SK-N-SH (cell line): ENCODE measurements around the gene DDX1. TPM values are rescaled to one million over a fixed set of nuclear protein-coding genes. Genes with fewer than 3 reads are reported as not detected.
"Not testable (repeated sequence)": the region's sequence is repeated elsewhere in the genome, so short reads cannot be mapped to it uniquely, and the experiment has no call there.

Experiments used
- CTCF ChIA-PET: fragments of 300-600, 350-600 bp; formaldehyde crosslinking; extraction: SDS; loops from one replicate; lab custom pipeline; 2021; lab: Yijun Ruan, JAX
- POLR2A ChIA-PET: fragments of 350-600 bp; sonication (Branson Sonifier 250); formaldehyde crosslinking; extraction: SDS; loops from one replicate; lab custom pipeline; 2020; ENCODE audit warnings: antibody characterized with exemption, inconsistent platforms; lab: Yijun Ruan, JAX
- DNase-seq: peaks from one replicate; pipeline ENCODE4 v3.0.0; 2012
- H2AFZ ChIP-seq: fragments of 200-600 bp; sonication (generic); 2 replicates; pipeline ENCODE4 v1.8.1; 2016; ENCODE audit warnings: antibody characterized with exemption, mild to moderate bottlenecking, low read depth
- H3F3A ChIP-seq: fragments of 200-600 bp; sonication (generic); replicated peaks from 2 replicates; pipeline ENCODE3; 2016; ENCODE audit warnings: antibody characterized with exemption, mild to moderate bottlenecking; ENCODE audit not compliant: insufficient read depth
- H3K27ac ChIP-seq, 2 experiments: fragments of 200-500 bp in 1 of 2; fragments of 200-600 bp in 1 of 2; sonication (Bioruptor generic) in 1 of 2; sonication (generic), shearing (Covaris generic) in 1 of 2; 2 replicates each; pipeline versions ENCODE4 v1.5.1 to v1.6.1; 2014 to 2016; ENCODE audit warnings: low read depth in 2 of 2, inconsistent platforms in 1 of 2, low read length in 1 of 2, mild to moderate bottlenecking in 1 of 2, mixed read lengths in 1 of 2
- H3K27me3 ChIP-seq: fragments of 200-600 bp; sonication (generic), shearing (Covaris generic); 2 replicates; pipeline ENCODE4 v1.6.1; 2016; ENCODE audit warnings: mixed run types; ENCODE audit not compliant: insufficient read depth
- H3K36me3 ChIP-seq, 2 experiments: fragments of 200-500 bp in 1 of 2; fragments of 200-600 bp in 1 of 2; sonication (Bioruptor generic) in 1 of 2; sonication (generic) in 1 of 2; replicated peaks in 1 of 2; 2 replicates each; pipeline versions ENCODE3 to v1.5.1; 2014 to 2016; ENCODE audit warnings: low read length in 1 of 2, mild to moderate bottlenecking in 1 of 2; ENCODE audit not compliant: insufficient read depth in 2 of 2, control insufficient read depth in 1 of 2
- H3K4me1 ChIP-seq, 2 experiments: fragments of 200-500 bp in 1 of 2; fragments of 200-600 bp in 1 of 2; sonication (Bioruptor generic) in 1 of 2; sonication (generic), shearing (Covaris generic) in 1 of 2; 2 replicates each; pipeline versions ENCODE4 v1.5.1 to v1.6.1; 2014 to 2016; ENCODE audit warnings: low read depth in 1 of 2, low read length in 1 of 2, mixed run types in 1 of 2; ENCODE audit not compliant: insufficient read depth in 2 of 2, control insufficient read depth in 1 of 2
- H3K4me2 ChIP-seq: fragments of 200-600 bp; sonication (generic), shearing (Covaris generic); 2 replicates; pipeline ENCODE4 v1.6.1; 2017; ENCODE audit warnings: mixed run types
- H3K4me3 ChIP-seq, 2 experiments: fragments of 200-500 bp in 1 of 2; fragments of 200-600 bp in 1 of 2; sonication (Bioruptor generic) in 1 of 2; sonication (generic), shearing (Covaris generic) in 1 of 2; 2 replicates each; pipeline versions ENCODE4 v1.5.1 to v1.8.1; 2014 to 2016; ENCODE audit warnings: low read depth in 2 of 2, inconsistent platforms in 1 of 2, low read length in 1 of 2, mild to moderate bottlenecking in 1 of 2, mixed read lengths in 1 of 2, moderate library complexity in 1 of 2
- H3K79me2 ChIP-seq: fragments of 200-600 bp; sonication (generic); 2 replicates; pipeline ENCODE4 v1.8.1; 2017; ENCODE audit warnings: mild to moderate bottlenecking; ENCODE audit not compliant: insufficient read depth
- H3K9ac ChIP-seq: fragments of 200-600 bp; sonication (generic); 2 replicates; pipeline ENCODE4 v1.6.1; 2017; ENCODE audit warnings: mixed run types
- H3K9me2 ChIP-seq: fragments of 200-600 bp; sonication (generic); 2 replicates; pipeline ENCODE4 v1.6.1; 2017; ENCODE audit warnings: mixed run types
- H3K9me3 ChIP-seq: fragments of 200-600 bp; sonication (generic); 2 replicates; pipeline ENCODE4 v1.6.1; 2017; ENCODE audit warnings: mixed run types, mild to moderate bottlenecking, moderate library complexity
- H4K20me1 ChIP-seq: fragments of 200-600 bp; sonication (generic); 2 replicates; pipeline ENCODE4 v1.6.1; 2017; ENCODE audit warnings: mild to moderate bottlenecking, mixed run types; ENCODE audit not compliant: insufficient read depth
- ELF1 ChIP-seq: IDR thresholded peaks from 2 replicates; pipeline ENCODE4 v1.4.0; 2012
- EP300 ChIP-seq, 2 experiments: IDR thresholded peaks; 2 replicates each; pipeline versions ENCODE4 v1.4.0 to v1.6.1; 2012; ENCODE audit warnings: borderline replicate concordance in 1 of 2, low read depth in 1 of 2, low read length in 1 of 2
- EZH2phosphoT487 ChIP-seq: fragments of 200-600 bp; sonication (generic); IDR thresholded peaks from 2 replicates; pipeline ENCODE4 v1.6.1; 2017; ENCODE audit warnings: low read depth, mixed run types, mild to moderate bottlenecking, antibody characterized with exemption, moderate library complexity, borderline replicate concordance
- FOSL2 ChIP-seq: IDR thresholded peaks from 2 replicates; pipeline ENCODE4 v1.4.0; 2012; ENCODE audit warnings: low read depth, mild to moderate bottlenecking, moderate library complexity, borderline replicate concordance
- FOXM1 ChIP-seq: IDR thresholded peaks from 2 replicates; pipeline ENCODE4 v1.4.0; 2012; ENCODE audit warnings: low read depth, mild to moderate bottlenecking
- GABPA ChIP-seq: IDR thresholded peaks from 2 replicates; pipeline ENCODE4 v1.4.0; 2012; ENCODE audit warnings: low read depth, mild to moderate bottlenecking
- JUND ChIP-seq: IDR thresholded peaks from 2 replicates; pipeline ENCODE4 v1.4.0; 2012
- MXI1 ChIP-seq: IDR thresholded peaks from 2 replicates; pipeline ENCODE4 v1.6.1; 2012; ENCODE audit warnings: mild to moderate bottlenecking, low read depth, low read length, improper control_type of control experiment
- NFIC ChIP-seq: IDR thresholded peaks from 2 replicates; pipeline ENCODE4 v1.4.0; 2012; ENCODE audit warnings: borderline replicate concordance
- POLR2AphosphoS5 ChIP-seq: IDR thresholded peaks from 2 replicates; pipeline ENCODE4 v1.6.1; 2012; ENCODE audit warnings: low read depth, low read length
- RAD21 ChIP-seq: IDR thresholded peaks from 2 replicates; pipeline ENCODE4 v1.6.1; 2012; ENCODE audit warnings: mild to moderate bottlenecking, low read length
- RCOR1 ChIP-seq: fragments of 150-350 bp; IDR thresholded peaks from 2 replicates; pipeline ENCODE4 v1.6.1; 2017; ENCODE audit warnings: antibody characterized with exemption, low read length
- TCF12 ChIP-seq: IDR thresholded peaks from 2 replicates; pipeline ENCODE4 v1.4.0; 2012
- TEAD4 ChIP-seq: IDR thresholded peaks from 2 replicates; pipeline ENCODE4 v1.4.0; 2012; ENCODE audit warnings: mild to moderate bottlenecking, borderline replicate concordance; ENCODE audit not compliant: insufficient read depth
- WGBS: methylation state at CpG from one replicate; pipeline ENCODE4 v1.1.6; 2017; ENCODE audit warnings: low lambda C conversion rate; 5-methylcytosine and 5-hydroxymethylcytosine counted together
- polyA plus RNA-seq, 3 experiments: library from polyadenylated mRNA; depleted of rRNA; stranded (reverse); fragments of >200 nt; gene quantifications; 2 replicates each; pipeline ENCODE4 v1.2.3, GENCODE V29; 2012
- TF ChIP-seq, protein P1 (sequence below): IDR thresholded peaks from 2 replicates; pipeline ENCODE4 v1.4.0; 2012; ENCODE audit warnings: low read depth
- TF ChIP-seq, protein P2 (sequence below): fragments of 200-600 bp; sonication (generic); IDR thresholded peaks from 2 replicates; pipeline ENCODE4 v1.6.1; 2017; ENCODE audit warnings: antibody characterized with exemption, mild to moderate bottlenecking, moderate library complexity
- TF ChIP-seq, protein P3 (sequence below): fragments of 150-350 bp; IDR thresholded peaks from 2 replicates; pipeline ENCODE4 v1.6.1; 2016; ENCODE audit warnings: mild to moderate bottlenecking, low read depth, low read length

DDX1 gene
- polyA plus RNA-seq, 1 of the 3 experiments (the other 2 are of a cell fraction) = 54.5 TPM

DNA sequence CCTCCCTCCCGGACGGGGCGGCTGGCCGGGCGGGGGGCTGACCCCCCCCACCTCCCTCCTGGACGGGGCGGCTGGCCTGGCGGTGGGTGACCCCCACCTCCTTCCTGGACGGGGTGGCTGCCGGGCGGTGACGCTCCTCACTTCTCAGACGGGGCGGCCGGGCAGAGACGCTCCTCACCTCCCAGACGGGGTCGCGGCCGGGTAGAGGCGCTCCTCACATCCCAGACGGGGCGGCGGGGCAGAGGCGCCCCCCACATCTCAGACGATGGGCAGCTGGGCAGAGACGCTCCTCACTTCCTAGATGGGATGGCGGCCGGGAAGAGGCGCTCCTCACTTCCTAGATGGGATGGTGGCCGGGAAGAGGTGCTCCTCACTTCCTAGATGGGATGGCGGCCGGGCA is 20.4 kb downstream of the DDX1 start:
- Histone ChIP-seq H3K36me3 (peaks cover 68 to 73% of the 10 kb centered on the region in 2 experiments), H3K79me2 (peaks cover 12% of the 10 kb centered on the region; the same call in 1 of the 2 replicates)
- H3K4me2 ChIP-seq, H3K27ac ChIP-seq, H3F3A ChIP-seq, POLR2A ChIA-PET, H3K9me3 ChIP-seq, H3K4me3 ChIP-seq, CTCF ChIA-PET, H3K27me3 ChIP-seq, H3K9me2 ChIP-seq, DNase-seq, H3K4me1 ChIP-seq, H3K9ac ChIP-seq, H2AFZ ChIP-seq, H4K20me1 ChIP-seq: not testable (repeated sequence)
- no CpG with 5 or more reads among the region's 33 CpGs for WGBS

DNA sequence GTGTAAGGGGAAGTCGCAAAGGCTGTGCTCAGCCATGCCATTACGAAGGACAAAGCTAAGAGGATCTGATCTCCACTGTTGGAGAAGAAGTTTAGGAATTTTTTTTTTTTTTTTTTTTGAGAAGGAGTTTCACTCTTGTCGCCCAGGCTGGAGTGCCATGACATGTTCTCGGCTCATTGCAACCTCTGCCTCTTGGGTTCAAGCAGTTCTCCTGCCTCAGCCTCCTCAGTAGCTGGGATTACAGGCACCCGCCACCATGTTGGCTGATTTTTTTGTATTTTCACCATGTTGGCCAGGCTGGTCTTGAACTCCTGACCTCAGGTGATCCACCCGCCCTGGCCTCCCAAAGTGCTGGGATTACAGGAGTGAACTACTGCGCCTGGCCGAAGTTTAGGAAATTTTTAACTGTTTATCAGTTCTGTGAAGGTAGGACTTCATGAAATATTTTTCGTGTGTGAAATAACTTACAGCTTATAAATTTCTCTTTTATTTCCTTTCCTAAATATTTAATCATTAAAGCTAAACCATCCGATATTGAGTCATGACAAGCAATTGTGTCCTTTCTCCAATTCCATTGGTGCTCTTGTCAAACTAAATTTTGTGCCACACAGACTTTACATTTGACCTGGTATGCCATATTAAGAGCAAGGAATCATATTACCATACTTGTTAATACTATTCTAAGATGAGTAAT is 22.2 kb downstream of the DDX1 start:
- DNase-seq = no peak
- no peaks in the 10 kb centered on the region for H4K20me1 ChIP-seq
- H3F3A ChIP-seq = peaks cover 3% of the 10 kb centered on the region
- TF ChIP-seq RCOR1 = no peak
- TF ChIP-seq FOSL2 = no peak
- no peak for TF ChIP-seq MXI1
- TF ChIP-seq FOXM1 = no peak
- no peak for TF ChIP-seq EP300 (IDR thresholded peaks at IDR 0.05; ENCODE audit: borderline replicate concordance in 1 of 2, low read depth in 1 of 2, low read length in 1 of 2)
- WGBS = 95% methylated on average over 10 of the region's 10 CpGs
- H3K27me3 ChIP-seq = no peaks in the 10 kb centered on the region
- H3K27ac ChIP-seq = no peak overlapping the region
- no peaks in the 10 kb centered on the region; a peak in 1 of 4 replicates for H3K4me1 ChIP-seq
- H3K9ac ChIP-seq = no peak overlapping the region
- H3K9me3 ChIP-seq = no peaks in the 10 kb centered on the region
- H3K4me2 ChIP-seq = no peak overlapping the region
- H2AFZ ChIP-seq = no peak overlapping the region
- no peaks in the 10 kb centered on the region for H3K9me2 ChIP-seq
- POLR2A ChIA-PET = no interaction called here
- no peak overlapping the region for H3K4me3 ChIP-seq
- H3K79me2 ChIP-seq = 0 out of 2 replicates have a peak, but pooled peaks cover 13% of the 10 kb centered on the region
- CTCF ChIA-PET = interaction anchor here (0.7 kb wide), 1 partner anchor 37 kb away, joined by 3 read pairs; no protein-coding TSS in a partner anchor
- H3K36me3 ChIP-seq = peaks cover 66 to 69% of the 10 kb centered on the region in 2 experiments

DNA sequence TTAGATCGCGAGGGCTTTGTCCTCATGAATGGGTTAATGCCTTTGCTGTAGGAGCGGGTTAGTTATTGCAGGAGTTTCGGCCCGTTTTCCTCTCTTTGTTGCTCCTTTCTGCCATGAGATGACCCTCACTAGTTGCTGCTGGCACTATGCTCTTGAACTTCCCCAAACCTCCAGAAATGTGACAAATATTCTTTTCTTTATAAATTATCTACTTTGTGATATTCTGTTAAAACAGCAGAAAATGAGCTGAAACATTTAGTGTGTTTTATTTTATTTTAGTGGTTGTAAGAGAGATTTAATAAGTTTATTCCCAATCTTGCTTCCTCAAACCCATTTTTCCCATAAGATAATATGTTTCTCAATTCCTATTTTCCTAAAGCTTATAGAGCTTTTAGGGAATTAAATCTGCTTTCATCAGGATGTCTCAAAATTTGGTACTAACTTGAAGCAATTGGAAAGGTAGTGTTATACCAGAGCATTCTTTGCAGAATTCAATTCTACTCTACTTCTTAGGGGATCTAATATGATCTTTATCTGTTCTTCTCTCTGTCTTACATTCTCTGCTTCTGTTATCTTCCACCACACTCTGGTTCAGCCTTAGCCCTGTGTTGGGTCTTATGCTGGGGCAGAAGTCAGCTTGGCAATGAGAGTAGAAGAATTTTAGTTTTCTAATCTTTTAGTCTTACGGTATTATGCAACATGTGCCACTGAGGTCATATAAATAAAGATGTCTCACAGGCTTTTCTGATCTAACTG is 23.1 kb downstream of the DDX1 start:
- Histone ChIP-seq H2AFZ (no peak overlapping the region), H3K79me2 (0 out of 2 replicates have a peak, but pooled peaks cover 13% of the 10 kb centered on the region), H3K4me1 (no peaks in the 10 kb centered on the region; a peak in 1 of 4 replicates), H3K4me2 (no peak overlapping the region), H4K20me1 (no peaks in the 10 kb centered on the region), H3K4me3 (no peak overlapping the region), H3K27me3 (no peaks in the 10 kb centered on the region), H3K9ac (no peak overlapping the region), H3K9me2 (no peaks in the 10 kb centered on the region), H3F3A (peaks cover 3% of the 10 kb centered on the region), H3K27ac (no peak overlapping the region), H3K36me3 (peaks cover 63 to 70% of the 10 kb centered on the region in 2 experiments), H3K9me3 (no peaks in the 10 kb centered on the region)
- CTCF ChIA-PET = interaction anchor here (0.9 to 1.0 kb wide), 2 partner anchors 23 to 325 kb away, joined by 3 to 4 read pairs; partner anchors contain the start of gene DDX1
- POLR2A ChIA-PET = no interaction called here
- WGBS = 95% methylated on average over 6 of the region's 6 CpGs
- no peak for DNase-seq
- TF ChIP-seq EZH2phosphoT487 = no peak
- TF ChIP-seq RAD21 = no peak
- TF ChIP-seq, protein P1, sequence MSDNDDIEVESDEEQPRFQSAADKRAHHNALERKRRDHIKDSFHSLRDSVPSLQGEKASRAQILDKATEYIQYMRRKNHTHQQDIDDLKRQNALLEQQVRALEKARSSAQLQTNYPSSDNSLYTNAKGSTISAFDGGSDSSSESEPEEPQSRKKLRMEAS = no peak
- TF ChIP-seq TCF12 = no peak
- TF ChIP-seq POLR2AphosphoS5 = no peak
- TF ChIP-seq MXI1 = no peak
- TF ChIP-seq GABPA = no peak
- TF ChIP-seq RCOR1 = no peak
- TF ChIP-seq JUND = no peak
- no peak for TF ChIP-seq ELF1
- no peak for TF ChIP-seq TEAD4
- TF ChIP-seq, protein P2, sequence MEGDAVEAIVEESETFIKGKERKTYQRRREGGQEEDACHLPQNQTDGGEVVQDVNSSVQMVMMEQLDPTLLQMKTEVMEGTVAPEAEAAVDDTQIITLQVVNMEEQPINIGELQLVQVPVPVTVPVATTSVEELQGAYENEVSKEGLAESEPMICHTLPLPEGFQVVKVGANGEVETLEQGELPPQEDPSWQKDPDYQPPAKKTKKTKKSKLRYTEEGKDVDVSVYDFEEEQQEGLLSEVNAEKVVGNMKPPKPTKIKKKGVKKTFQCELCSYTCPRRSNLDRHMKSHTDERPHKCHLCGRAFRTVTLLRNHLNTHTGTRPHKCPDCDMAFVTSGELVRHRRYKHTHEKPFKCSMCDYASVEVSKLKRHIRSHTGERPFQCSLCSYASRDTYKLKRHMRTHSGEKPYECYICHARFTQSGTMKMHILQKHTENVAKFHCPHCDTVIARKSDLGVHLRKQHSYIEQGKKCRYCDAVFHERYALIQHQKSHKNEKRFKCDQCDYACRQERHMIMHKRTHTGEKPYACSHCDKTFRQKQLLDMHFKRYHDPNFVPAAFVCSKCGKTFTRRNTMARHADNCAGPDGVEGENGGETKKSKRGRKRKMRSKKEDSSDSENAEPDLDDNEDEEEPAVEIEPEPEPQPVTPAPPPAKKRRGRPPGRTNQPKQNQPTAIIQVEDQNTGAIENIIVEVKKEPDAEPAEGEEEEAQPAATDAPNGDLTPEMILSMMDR = no peak
- TF ChIP-seq, protein P3, sequence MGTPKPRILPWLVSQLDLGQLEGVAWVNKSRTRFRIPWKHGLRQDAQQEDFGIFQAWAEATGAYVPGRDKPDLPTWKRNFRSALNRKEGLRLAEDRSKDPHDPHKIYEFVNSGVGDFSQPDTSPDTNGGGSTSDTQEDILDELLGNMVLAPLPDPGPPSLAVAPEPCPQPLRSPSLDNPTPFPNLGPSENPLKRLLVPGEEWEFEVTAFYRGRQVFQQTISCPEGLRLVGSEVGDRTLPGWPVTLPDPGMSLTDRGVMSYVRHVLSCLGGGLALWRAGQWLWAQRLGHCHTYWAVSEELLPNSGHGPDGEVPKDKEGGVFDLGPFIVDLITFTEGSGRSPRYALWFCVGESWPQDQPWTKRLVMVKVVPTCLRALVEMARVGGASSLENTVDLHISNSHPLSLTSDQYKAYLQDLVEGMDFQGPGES = no peak
- no peak for TF ChIP-seq NFIC
- no peak for TF ChIP-seq FOXM1
